H9 (cell line): Measurements from ENCODE around the gene MYO15A. TPM values are rescaled to one million over a fixed set of nuclear protein-coding genes. Genes with fewer than 3 reads are reported as not detected.

Source experiments
- DNase-seq: peaks from one replicate; pipeline ENCODE4 v3.0.0-alpha.2; 2017
- H2AFZ ChIP-seq: one replicate; pipeline ENCODE4 v1.6.1; 2013; ENCODE audit warnings: mild to moderate bottlenecking, low read length, control low read depth, moderate library complexity
- H2AK5ac ChIP-seq: 2 replicates; pipeline ENCODE4 v1.6.1; 2013; ENCODE audit warnings: low read length, control low read depth, mixed read lengths; ENCODE audit not compliant: insufficient read length
- H2BK120ac ChIP-seq: one replicate; pipeline ENCODE4 v1.6.1; 2013; ENCODE audit warnings: low read depth, mild to moderate bottlenecking, low read length, control low read depth, inconsistent platforms; ENCODE audit not compliant: poor library complexity, severe bottlenecking
- H2BK12ac ChIP-seq: 2 replicates; pipeline ENCODE4 v1.6.1; 2013; ENCODE audit warnings: low read length, control low read depth, mixed read lengths, low read depth; ENCODE audit not compliant: insufficient read length
- H2BK15ac ChIP-seq: 2 replicates; pipeline ENCODE4 v1.6.1; 2013; ENCODE audit warnings: low read depth, low read length, control low read depth
- H2BK20ac ChIP-seq: one replicate; pipeline ENCODE4 v1.6.1; 2013; ENCODE audit warnings: low read depth, mild to moderate bottlenecking, low read length, control low read depth, inconsistent platforms; ENCODE audit not compliant: poor library complexity, severe bottlenecking
- H2BK5ac ChIP-seq: 2 replicates; pipeline ENCODE4 v1.6.1; 2013; ENCODE audit warnings: low read length, control low read depth, mixed read lengths; ENCODE audit not compliant: insufficient read length
- H3K14ac ChIP-seq: 2 replicates; pipeline ENCODE4 v1.6.1; 2013; ENCODE audit warnings: low read length, control low read depth; ENCODE audit not compliant: insufficient read depth
- H3K18ac ChIP-seq: 2 replicates; pipeline ENCODE4 v1.6.1; 2013; ENCODE audit warnings: low read depth, mild to moderate bottlenecking, mixed read lengths, low read length, control low read depth; ENCODE audit not compliant: insufficient read length
- H3K23ac ChIP-seq: 2 replicates; pipeline ENCODE4 v1.6.1; 2013; ENCODE audit warnings: low read length, control low read depth, mixed read lengths, low read depth; ENCODE audit not compliant: insufficient read length
- H3K23me2 ChIP-seq: 2 replicates; pipeline ENCODE4 v1.6.1; 2013; ENCODE audit warnings: low read depth, mild to moderate bottlenecking, mixed read lengths, low read length, control low read depth; ENCODE audit not compliant: insufficient read length, poor library complexity, severe bottlenecking
- H3K27ac ChIP-seq: 2 replicates; pipeline ENCODE4 v1.5.1; 2013; ENCODE audit warnings: low read length, control low read depth, mixed read lengths, low read depth; ENCODE audit not compliant: insufficient read length
- H3K27me3 ChIP-seq: 2 replicates; pipeline ENCODE4 v1.6.1; 2013; ENCODE audit warnings: low read length, control low read depth, inconsistent platforms; ENCODE audit not compliant: insufficient read depth
- H3K4ac ChIP-seq: 2 replicates; pipeline ENCODE4 v1.6.1; 2013; ENCODE audit warnings: low read depth, mild to moderate bottlenecking, control low read depth, inconsistent platforms, low read length, moderate library complexity
- H3K4me1 ChIP-seq: 2 replicates; pipeline ENCODE4 v1.6.1; 2013; ENCODE audit warnings: low read length, control low read depth, inconsistent platforms; ENCODE audit not compliant: insufficient read depth
- H3K4me2 ChIP-seq: 2 replicates; pipeline ENCODE4 v1.6.1; 2013; ENCODE audit warnings: low read length, control low read depth, mixed read lengths; ENCODE audit not compliant: insufficient read length, insufficient read depth
- H3K56ac ChIP-seq: 2 replicates; pipeline ENCODE4 v1.6.1; 2013; ENCODE audit warnings: low read depth, mild to moderate bottlenecking, mixed read lengths, low read length, control low read depth; ENCODE audit not compliant: insufficient read length
- H3K79me1 ChIP-seq: 2 replicates; pipeline ENCODE4 v1.6.1; 2013; ENCODE audit warnings: low read depth, mild to moderate bottlenecking, moderate library complexity, low read length, control low read depth, inconsistent platforms; ENCODE audit not compliant: insufficient read depth, poor library complexity, severe bottlenecking
- H3K79me2 ChIP-seq: 2 replicates; pipeline ENCODE4 v1.6.1; 2013; ENCODE audit warnings: low read length, control low read depth, inconsistent platforms; ENCODE audit not compliant: insufficient read depth
- H3K9ac ChIP-seq: 2 replicates; pipeline ENCODE4 v1.6.1; 2013; ENCODE audit warnings: low read length, control low read depth, mixed read lengths; ENCODE audit not compliant: insufficient read length; ENCODE audit errors: extremely low read depth
- H3K9me3 ChIP-seq: one replicate; pipeline ENCODE4 v1.6.1; 2013; ENCODE audit warnings: low read depth, low read length, inconsistent platforms; ENCODE audit not compliant: control insufficient read depth
- H3T11ph ChIP-seq: one replicate; pipeline ENCODE4 v1.6.1; 2013; ENCODE audit warnings: mild to moderate bottlenecking, low read length, control low read depth, inconsistent platforms
- H4K20me1 ChIP-seq: one replicate; pipeline ENCODE4 v1.6.1; 2013; ENCODE audit not compliant: control insufficient read depth, insufficient read length, insufficient read depth
- H4K5ac ChIP-seq: 2 replicates; pipeline ENCODE4 v1.6.1; 2013; ENCODE audit warnings: low read depth, mild to moderate bottlenecking, mixed read lengths, low read length, control low read depth; ENCODE audit not compliant: insufficient read length
- H4K8ac ChIP-seq: replicated peaks from 2 replicates; pipeline ENCODE4 v1.6.1; 2013; ENCODE audit warnings: low read length, control low read depth, mixed read lengths, low read depth; ENCODE audit not compliant: insufficient read length
- H4K91ac ChIP-seq: 2 replicates; pipeline ENCODE4 v1.6.1; 2013; ENCODE audit warnings: low read depth, mild to moderate bottlenecking, moderate library complexity, mixed read lengths, low read length, control low read depth; ENCODE audit not compliant: insufficient read length
- H3K27ac Mint-ChIP-seq, 3 experiments: 2 replicates in 2 of 3; 3 replicates in 1 of 3; pipeline ENCODE4 v1.8.0; 2020 to 2021; ENCODE audit warnings: mixed read lengths in 3 of 3, mild to moderate bottlenecking in 1 of 3, moderate library complexity in 1 of 3
- H3K27me3 Mint-ChIP-seq: 2 replicates; pipeline ENCODE4 v1.8.0; 2021; ENCODE audit warnings: low read depth, mild to moderate bottlenecking, moderate library complexity, mixed read lengths
- H3K36me3 Mint-ChIP-seq, 3 experiments: 2 replicates in 2 of 3; 3 replicates in 1 of 3; pipeline ENCODE4 v1.8.0; 2020 to 2021; ENCODE audit warnings: low read depth in 3 of 3, mixed read lengths in 3 of 3; ENCODE audit not compliant: insufficient read depth in 1 of 3
- H3K4me1 Mint-ChIP-seq, 2 experiments: 2 replicates each; pipeline ENCODE4 v1.8.0; 2020; ENCODE audit warnings: mixed read lengths in 2 of 2
- H3K4me3 Mint-ChIP-seq, 2 experiments: 2 replicates in 1 of 2; 3 replicates in 1 of 2; pipeline ENCODE4 v1.8.0; 2020 to 2021; ENCODE audit warnings: mild to moderate bottlenecking in 2 of 2, mixed read lengths in 2 of 2, moderate library complexity in 1 of 2
- H3K9me3 Mint-ChIP-seq, 2 experiments: 2 replicates in 1 of 2; 3 replicates in 1 of 2; pipeline ENCODE4 v1.8.0; 2020; ENCODE audit warnings: mild to moderate bottlenecking in 2 of 2, mixed read lengths in 2 of 2, moderate library complexity in 1 of 2
- CTCF ChIP-seq: fragments of 200-600 bp; sonication (generic); conservative IDR thresholded peaks from 3 replicates; pipeline ENCODE4 v1.8.0; 2021; ENCODE audit warnings: antibody characterized with exemption, mild to moderate bottlenecking
- WGBS: extraction: QIAGEN DNeasy Blood & Tissue Kit; methylation state at CpG from one replicate; pipeline ENCODE4 v1.1.7; 2013; ENCODE audit warnings: missing lambda C conversion rate, low lambda C conversion rate, mixed read lengths; ENCODE audit not compliant: insufficient read length; ENCODE audit errors: extremely low coverage; 5-methylcytosine and 5-hydroxymethylcytosine counted together
- total RNA-seq: library from RNA; stranded (reverse); gene quantifications from 2 replicates; pipeline ENCODE4 v1.2.1, GENCODE V29; 2021

Gene MYO15A
- total RNA-seq, 1 experiment from 2014 or later, result 2.5 TPM

DNA sequence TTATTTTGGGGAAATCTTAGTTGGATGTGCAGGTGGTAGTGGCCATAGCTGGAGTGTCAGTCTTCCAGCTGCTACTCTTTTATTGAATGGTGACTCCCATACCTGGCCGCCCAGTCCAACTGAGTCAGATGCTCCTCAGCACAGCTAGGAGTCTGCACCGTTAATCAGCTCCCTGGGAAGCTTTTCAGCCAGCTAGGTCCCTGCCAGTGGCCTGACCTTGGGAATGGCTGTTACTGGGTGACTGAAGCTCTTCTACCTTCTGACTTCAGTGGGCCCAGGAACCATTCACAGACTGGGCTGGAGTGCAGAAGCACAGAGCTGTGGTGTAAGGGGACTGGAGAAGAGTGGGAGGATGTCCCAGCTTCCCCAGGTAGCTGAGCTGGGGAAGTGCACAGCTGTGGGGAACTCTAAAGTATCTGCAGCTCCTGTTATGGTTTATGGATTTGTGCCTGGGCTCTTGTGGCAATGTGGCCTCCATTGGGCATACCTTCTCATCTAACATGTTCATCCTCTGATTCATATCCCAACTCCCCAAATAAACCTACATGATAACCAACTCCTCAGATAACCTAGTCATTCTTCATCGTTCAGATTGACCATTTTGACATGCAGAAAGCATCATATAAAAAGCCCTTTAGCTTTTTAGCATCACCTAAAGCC, 89.1 kb downstream of the MYO15A start:
- Histone ChIP-seq H3K9ac (no peak overlapping the region), H3K18ac (no peak overlapping the region), H3K4me1 (no peaks in the 10 kb centered on the region; the same call in 1 of the 2 replicates), H2AFZ (no peak overlapping the region), H2BK15ac (no peak overlapping the region), H3K23me2 (no peaks in the 10 kb centered on the region), H3K27ac (no peak overlapping the region), H2AK5ac (no peak overlapping the region), H3K23ac (no peak overlapping the region), H3K4ac (no peak overlapping the region), H3K27me3 (no peaks in the 10 kb centered on the region), H3T11ph (no peak overlapping the region), H3K14ac (no peak overlapping the region), H4K20me1 (no peaks in the 10 kb centered on the region), H4K5ac (no peak overlapping the region), H4K8ac (no peak overlapping the region), H2BK12ac (no peak overlapping the region), H3K56ac (no peak overlapping the region), H2BK120ac (no peak overlapping the region), H2BK5ac (no peak overlapping the region), H3K9me3 (no peaks in the 10 kb centered on the region), H3K79me2 (peaks cover 10% of the 10 kb centered on the region; the same call in 1 of the 2 replicates), H3K79me1 (peaks cover 13% of the 10 kb centered on the region), H3K4me2 (no peak overlapping the region), H2BK20ac (no peak overlapping the region), H4K91ac (no peak overlapping the region)
- TF ChIP-seq CTCF, result no peak
- no peaks in the 10 kb centered on the region for H3K27me3 Mint-ChIP-seq
- no peak overlapping the region for H3K27ac Mint-ChIP-seq
- H3K4me3 Mint-ChIP-seq, result no peak overlapping the region
- no peaks in the 10 kb centered on the region for H3K9me3 Mint-ChIP-seq
- no peak for DNase-seq
- H3K36me3 Mint-ChIP-seq, result peaks cover 23 to 68% (median 51%) of the 10 kb centered on the region in 3 experiments
- peaks cover 15 to 20% of the 10 kb centered on the region in 2 experiments for H3K4me1 Mint-ChIP-seq
- WGBS, result no CpG with 5 or more reads among the region's 3 CpGs
